ENCODE data around the gene FERMT3.

FERMT3 gene

GRCh38 chr11:64173616-64174355, 32.7 kb upstream of the FERMT3 start:
- Mint-ChIP-seq H3K9me3 (peaks cover 9% of the 10 kb centered on the region), H3K4me3 (no peak overlapping the region), H3K4me1 (no peaks in the 10 kb centered on the region), H3K27me3 (ENCODE audit: low read depth) (no peaks in the 10 kb centered on the region), H3K27ac (no peak overlapping the region), H3K36me3 (ENCODE audit: low read depth) (peaks cover 19% of the 10 kb centered on the region)
- TF ChIP-seq, protein P1, sequence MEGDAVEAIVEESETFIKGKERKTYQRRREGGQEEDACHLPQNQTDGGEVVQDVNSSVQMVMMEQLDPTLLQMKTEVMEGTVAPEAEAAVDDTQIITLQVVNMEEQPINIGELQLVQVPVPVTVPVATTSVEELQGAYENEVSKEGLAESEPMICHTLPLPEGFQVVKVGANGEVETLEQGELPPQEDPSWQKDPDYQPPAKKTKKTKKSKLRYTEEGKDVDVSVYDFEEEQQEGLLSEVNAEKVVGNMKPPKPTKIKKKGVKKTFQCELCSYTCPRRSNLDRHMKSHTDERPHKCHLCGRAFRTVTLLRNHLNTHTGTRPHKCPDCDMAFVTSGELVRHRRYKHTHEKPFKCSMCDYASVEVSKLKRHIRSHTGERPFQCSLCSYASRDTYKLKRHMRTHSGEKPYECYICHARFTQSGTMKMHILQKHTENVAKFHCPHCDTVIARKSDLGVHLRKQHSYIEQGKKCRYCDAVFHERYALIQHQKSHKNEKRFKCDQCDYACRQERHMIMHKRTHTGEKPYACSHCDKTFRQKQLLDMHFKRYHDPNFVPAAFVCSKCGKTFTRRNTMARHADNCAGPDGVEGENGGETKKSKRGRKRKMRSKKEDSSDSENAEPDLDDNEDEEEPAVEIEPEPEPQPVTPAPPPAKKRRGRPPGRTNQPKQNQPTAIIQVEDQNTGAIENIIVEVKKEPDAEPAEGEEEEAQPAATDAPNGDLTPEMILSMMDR (IDR thresholded peaks at IDR 0.05; ENCODE audit: unreplicated experiment in 3 of 3): no peak

- H3K4me3 Mint-ChIP-seq: no peak overlapping the region
- TF ChIP-seq, protein P1 (IDR thresholded peaks at IDR 0.05; ENCODE audit: unreplicated experiment in 3 of 3): no peak
- peaks cover 14% of the 10 kb centered on the region for H3K36me3 Mint-ChIP-seq (ENCODE audit: low read depth)
- H3K9me3 Mint-ChIP-seq: peaks cover 6% of the 10 kb centered on the region
- H3K27me3 Mint-ChIP-seq (ENCODE audit: low read depth): peaks cover 3% of the 10 kb centered on the region
- H3K27ac Mint-ChIP-seq: no peak overlapping the region
- H3K4me1 Mint-ChIP-seq: peaks cover 14% of the 10 kb centered on the region
These were observed 29.8 kb upstream of the FERMT3 start for GRCh38 chr11:64176751-64177150.

- H3K4me1 Mint-ChIP-seq: peaks cover 23% of the 10 kb centered on the region
- no peak overlapping the region for H3K27ac Mint-ChIP-seq
- TF ChIP-seq, protein P1 (IDR thresholded peaks at IDR 0.05; ENCODE audit: unreplicated experiment in 3 of 3): no peak
- no peak overlapping the region for H3K4me3 Mint-ChIP-seq
- H3K36me3 Mint-ChIP-seq (ENCODE audit: low read depth): peaks cover 14% of the 10 kb centered on the region
- peaks cover 4% of the 10 kb centered on the region for H3K27me3 Mint-ChIP-seq (ENCODE audit: low read depth)
- H3K9me3 Mint-ChIP-seq: peaks cover 6% of the 10 kb centered on the region
These were observed 28.3 kb upstream of the FERMT3 start for GRCh38 chr11:64178203-64178602.

GRCh38 chr11:64178951-64179639, 27.4 kb upstream of the FERMT3 start:
- H3K27me3 Mint-ChIP-seq (ENCODE audit: low read depth): peaks cover 4% of the 10 kb centered on the region
- no peak overlapping the region for H3K27ac Mint-ChIP-seq
- peaks cover 2% of the 10 kb centered on the region for H3K9me3 Mint-ChIP-seq
- no peak overlapping the region for H3K4me3 Mint-ChIP-seq
- TF ChIP-seq, protein P1 (IDR thresholded peaks at IDR 0.05; ENCODE audit: unreplicated experiment in 3 of 3): no peak
- H3K4me1 Mint-ChIP-seq: peaks cover 27% of the 10 kb centered on the region
- H3K36me3 Mint-ChIP-seq (ENCODE audit: low read depth): peaks cover 7% of the 10 kb centered on the region

DNA sequence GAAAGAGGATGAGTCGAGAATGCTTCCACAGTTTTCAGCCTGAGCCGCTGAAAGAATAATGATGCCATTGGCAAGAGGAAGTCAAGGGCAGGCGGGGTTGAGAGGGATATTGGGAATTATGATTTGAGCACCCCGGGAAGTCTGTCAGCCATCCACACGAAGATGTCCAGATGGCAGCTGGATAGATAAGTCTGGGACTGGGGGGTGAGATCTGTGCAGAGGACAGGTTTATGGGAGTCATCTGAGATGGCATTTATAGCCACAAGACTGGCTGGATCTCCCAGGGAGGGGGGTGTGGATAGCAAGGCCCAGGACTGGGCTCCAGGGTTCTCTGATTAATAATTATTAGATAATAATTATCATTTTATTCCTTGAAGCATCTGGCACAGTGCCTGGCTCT, 25.6 kb upstream of the FERMT3 start:
- H3K4me3 Mint-ChIP-seq: peak overlapping the region in 2 of 3 experiments; percentile 20 to 79
- H3K9me3 Mint-ChIP-seq: no peaks in the 10 kb centered on the region
- peaks cover 34% of the 10 kb centered on the region for H3K4me1 Mint-ChIP-seq
- peaks cover 4% of the 10 kb centered on the region for H3K27me3 Mint-ChIP-seq (ENCODE audit: low read depth)
- H3K27ac Mint-ChIP-seq: peak overlapping the region; percentile 15 to 91 (median 90)
- H3K36me3 Mint-ChIP-seq (ENCODE audit: low read depth): peaks cover 4% of the 10 kb centered on the region
- TF ChIP-seq, protein P1 (IDR thresholded peaks at IDR 0.05; ENCODE audit: unreplicated experiment in 3 of 3): no peak

Data from nephron (organoid).